HCT116 (cell line): ENCODE measurements around the gene HMCN2. TPM values are rescaled to one million over a fixed set of nuclear protein-coding genes. Genes with fewer than 3 reads are reported as not detected.

Experiments used
- ATAC-seq: fragments of 200-7000 bp; cut with Tn5 transposase; 2 replicates; pipeline ENCODE4 v1.9.1; 2020; ENCODE audit warnings: mild to moderate bottlenecking, moderate library complexity
- BruUV-seq: library from RNA; stranded (reverse); fragments of 400-500 nt; replicated peaks from 2 replicates; lab custom pipeline; 2021; lab: Mats Ljungman, UMichigan
- CTCF ChIA-PET: fragments of 300-600 bp; sonication (Branson Sonifier 250); formaldehyde crosslinking; loops from one replicate; lab custom pipeline; 2021; ENCODE audit warnings: antibody characterized with exemption; lab: Charles Lee
- POLR2A ChIA-PET: fragments of 300-600, 350-600 bp; sonication (Branson Sonifier 250); formaldehyde crosslinking; loops from one replicate; lab custom pipeline; 2021; ENCODE audit warnings: antibody characterized with exemption; lab: Charles Lee
- RAD21 ChIA-PET, 2 experiments: fragments of 300-600 bp; sonication (Branson Sonifier 250); formaldehyde crosslinking; loops; one replicate each; lab custom pipeline; 2023; ENCODE audit warnings: low total read pairs in 2 of 2; ENCODE audit not compliant: uncharacterized antibody in 2 of 2, unreplicated experiment in 2 of 2, low non-redundant PET in 1 of 2; lab: Charles Lee
- DNase-seq: peaks from one replicate; pipeline ENCODE4 v3.0.0-alpha.2; 2010; ENCODE audit warnings: low read depth, low spot score
- H2AFZ ChIP-seq: fragments of 200-600 bp; shearing (Covaris generic), sonication (generic); 2 replicates; pipeline ENCODE4 v1.6.1; 2017; ENCODE audit warnings: low read depth, mixed run types, mixed read lengths, antibody characterized with exemption, low read length; ENCODE audit not compliant: poor library complexity, severe bottlenecking
- H3K27ac ChIP-seq: 2 replicates; pipeline ENCODE4 v1.5.1; 2012; ENCODE audit warnings: low read depth, low read length
- H3K27me3 ChIP-seq: fragments of 200-600 bp; sonication (generic); 2 replicates; pipeline ENCODE4 v1.6.1; 2016; ENCODE audit warnings: mixed run types, low read length, mixed read lengths; ENCODE audit not compliant: insufficient read depth
- H3K36me3 ChIP-seq, 2 experiments: fragments of 200-500 bp in 1 of 2; fragments of 200-600 bp in 1 of 2; sonication (Bioruptor generic) in 1 of 2; sonication (generic) in 1 of 2; 2 replicates each; pipeline versions ENCODE4 v1.5.1 to v1.6.1; 2014 to 2016; ENCODE audit warnings: low read length in 2 of 2, inconsistent platforms in 1 of 2, mixed read lengths in 1 of 2, mixed run types in 1 of 2; ENCODE audit not compliant: insufficient read depth in 2 of 2, control insufficient read depth in 1 of 2
- H3K4me1 ChIP-seq, 2 experiments: fragments of 200-600 bp in 1 of 2; sonication (generic) in 1 of 2; 2 replicates each; pipeline versions ENCODE4 v1.5.1 to v1.6.1; 2012 to 2017; ENCODE audit warnings: low read length in 2 of 2, inconsistent platforms in 1 of 2, mild to moderate bottlenecking in 1 of 2, mixed read lengths in 1 of 2, mixed run types in 1 of 2, moderate library complexity in 1 of 2; ENCODE audit not compliant: insufficient read depth in 2 of 2, control insufficient read depth in 1 of 2
- H3K4me2 ChIP-seq: fragments of 200-600 bp; sonication (generic); 2 replicates; pipeline ENCODE4 v1.6.1; 2017; ENCODE audit warnings: mixed run types, low read length, mixed read lengths
- H3K4me3 ChIP-seq, 2 experiments: fragments of 200-600 bp in 1 of 2; sonication (generic) in 1 of 2; replicated peaks in 1 of 2; 2 replicates each; pipeline ENCODE4 v1.5.1; 2011 to 2016; ENCODE audit warnings: low read length in 2 of 2, control low read depth in 1 of 2, low read depth in 1 of 2, mild to moderate bottlenecking in 1 of 2, mixed read lengths in 1 of 2, mixed run types in 1 of 2
- H3K79me2 ChIP-seq: fragments of 200-600 bp; sonication (generic); 2 replicates; pipeline ENCODE4 v1.6.1; 2017; ENCODE audit warnings: mild to moderate bottlenecking, mixed run types, low read length, moderate library complexity, mixed read lengths; ENCODE audit not compliant: insufficient read depth
- H3K9ac ChIP-seq: fragments of 200-600 bp; sonication (generic); 2 replicates; pipeline ENCODE4 v1.6.1; 2016; ENCODE audit warnings: low read length, mixed read lengths
- H3K9me2 ChIP-seq: fragments of 200-600 bp; sonication (generic), shearing (Covaris generic); 2 replicates; pipeline ENCODE4 v1.6.1; 2017; ENCODE audit warnings: mixed run types, mild to moderate bottlenecking, moderate library complexity; ENCODE audit not compliant: insufficient read depth
- H3K9me3 ChIP-seq, 2 experiments: fragments of 200-500 bp in 1 of 2; fragments of 200-600 bp in 1 of 2; sonication (Bioruptor generic) in 1 of 2; sonication (generic) in 1 of 2; 2 replicates each; pipeline ENCODE4 v1.6.1; 2014 to 2017; ENCODE audit warnings: low read length in 2 of 2, mixed read lengths in 2 of 2, inconsistent platforms in 1 of 2, low read depth in 1 of 2, mild to moderate bottlenecking in 1 of 2, mixed run types in 1 of 2, moderate library complexity in 1 of 2; ENCODE audit not compliant: control insufficient read depth in 1 of 2, insufficient read depth in 1 of 2
- H4K20me1 ChIP-seq: fragments of 200-600 bp; sonication (generic), shearing (Covaris generic); 2 replicates; pipeline ENCODE4 v1.6.1; 2017; ENCODE audit warnings: mixed run types, mild to moderate bottlenecking, moderate library complexity; ENCODE audit not compliant: insufficient read depth
- CBX3 ChIP-seq: IDR thresholded peaks from 2 replicates; pipeline ENCODE4 v1.6.1; 2012; ENCODE audit warnings: low read depth
- EZH2 ChIP-seq: fragments of 200-600 bp; sonication (generic); IDR thresholded peaks from 2 replicates; pipeline ENCODE4 v1.6.1; 2017; ENCODE audit warnings: antibody characterized with exemption, mixed run types
- FOSL1 ChIP-seq: IDR thresholded peaks from 2 replicates; pipeline ENCODE4 v1.6.1; 2012; ENCODE audit warnings: low read depth
- JUND ChIP-seq: IDR thresholded peaks from 2 replicates; pipeline ENCODE4 v1.6.1; 2012
- RAD21 ChIP-seq: IDR thresholded peaks from 2 replicates; pipeline ENCODE4 v1.6.1; 2012; ENCODE audit warnings: low read depth, mild to moderate bottlenecking
- SIN3A ChIP-seq: IDR thresholded peaks from 2 replicates; pipeline ENCODE4 v1.6.1; 2012; ENCODE audit warnings: low read depth
- SRF ChIP-seq: IDR thresholded peaks from 2 replicates; pipeline ENCODE4 v1.6.1; 2012; ENCODE audit warnings: low read depth
- ZNF274 ChIP-seq: fragments of 200-500 bp; sonication (Bioruptor generic); IDR thresholded peaks from 2 replicates; pipeline ENCODE4 v1.6.1; 2014; ENCODE audit warnings: mild to moderate bottlenecking, low read depth, low read length, inconsistent platforms
- intact Hi-C: fragments of 100-400 bp; cut with micrococcal nuclease; formaldehyde crosslinking; loops from 2 replicates; pipeline ENCODE4 v1.10.0; 2022
- total RNA-seq: library from RNA; stranded (reverse); gene quantifications from one replicate; pipeline ENCODE4 v1.2.1, GENCODE V29; 2021; ENCODE audit not compliant: unreplicated experiment
- TF ChIP-seq, protein P1 (sequence below): IDR thresholded peaks from 2 replicates; pipeline ENCODE4 v1.6.1; 2012; ENCODE audit warnings: low read depth
- TF ChIP-seq, protein P2 (sequence below): IDR thresholded peaks from 2 replicates; pipeline ENCODE4 v1.6.1; 2012
- TF ChIP-seq, protein P3 (sequence below), 3 experiments: fragments of 200-600 bp in 1 of 3; sonication (generic) in 1 of 3; IDR thresholded peaks in 2 of 3; conservative IDR thresholded peaks in 1 of 3; 2 replicates each; pipeline ENCODE4 v1.5.1; 2012 to 2017; ENCODE audit warnings: low read depth in 2 of 3, low read length in 2 of 3, antibody characterized with exemption in 1 of 3, borderline replicate concordance in 1 of 3, control low read depth in 1 of 3, mild to moderate bottlenecking in 1 of 3, mixed read lengths in 1 of 3, mixed run types in 1 of 3, moderate library complexity in 1 of 3; ENCODE audit not compliant: insufficient read depth in 1 of 3

Gene HMCN2
- total RNA-seq, 1 experiment from 2014 or later = 0.22 TPM

DNA sequence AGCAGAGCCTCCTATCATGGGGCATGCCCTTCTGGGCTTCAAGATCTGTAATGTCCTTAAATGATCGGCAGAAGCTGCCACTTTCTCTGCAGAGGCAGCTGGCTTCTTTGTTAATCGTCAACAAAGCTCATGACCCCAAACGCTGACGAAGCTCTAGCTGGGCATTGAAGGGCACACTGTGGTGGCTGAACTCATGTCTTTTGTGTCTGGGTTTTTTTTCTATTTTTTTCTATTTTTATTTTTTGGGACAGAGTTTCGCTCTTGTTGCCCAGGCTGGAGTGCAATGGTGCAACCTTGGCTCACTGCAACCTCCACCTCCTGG, 114.0 kb downstream of the HMCN2 start:
- Histone ChIP-seq H3K79me2 (no peaks in the 10 kb centered on the region), H2AFZ (no peak overlapping the region), H3K9ac (no peak overlapping the region), H4K20me1 (no peaks in the 10 kb centered on the region), H3K4me2 (no peak overlapping the region), H3K27me3 (no peaks in the 10 kb centered on the region), H3K4me1 (no peaks in the 10 kb centered on the region), H3K36me3 (no peaks in the 10 kb centered on the region), H3K4me3 (no peak overlapping the region), H3K27ac (no peak overlapping the region), H3K9me2 (no peaks in the 10 kb centered on the region), H3K9me3 (no peaks in the 10 kb centered on the region)
- POLR2A ChIA-PET = no interaction called here
- intact Hi-C loops = no loop called here
- RAD21 ChIA-PET = no interaction called here
- CTCF ChIA-PET = no interaction called here
- ATAC-seq (no peak), DNase-seq (no peak)
- TF ChIP-seq, protein P1, sequence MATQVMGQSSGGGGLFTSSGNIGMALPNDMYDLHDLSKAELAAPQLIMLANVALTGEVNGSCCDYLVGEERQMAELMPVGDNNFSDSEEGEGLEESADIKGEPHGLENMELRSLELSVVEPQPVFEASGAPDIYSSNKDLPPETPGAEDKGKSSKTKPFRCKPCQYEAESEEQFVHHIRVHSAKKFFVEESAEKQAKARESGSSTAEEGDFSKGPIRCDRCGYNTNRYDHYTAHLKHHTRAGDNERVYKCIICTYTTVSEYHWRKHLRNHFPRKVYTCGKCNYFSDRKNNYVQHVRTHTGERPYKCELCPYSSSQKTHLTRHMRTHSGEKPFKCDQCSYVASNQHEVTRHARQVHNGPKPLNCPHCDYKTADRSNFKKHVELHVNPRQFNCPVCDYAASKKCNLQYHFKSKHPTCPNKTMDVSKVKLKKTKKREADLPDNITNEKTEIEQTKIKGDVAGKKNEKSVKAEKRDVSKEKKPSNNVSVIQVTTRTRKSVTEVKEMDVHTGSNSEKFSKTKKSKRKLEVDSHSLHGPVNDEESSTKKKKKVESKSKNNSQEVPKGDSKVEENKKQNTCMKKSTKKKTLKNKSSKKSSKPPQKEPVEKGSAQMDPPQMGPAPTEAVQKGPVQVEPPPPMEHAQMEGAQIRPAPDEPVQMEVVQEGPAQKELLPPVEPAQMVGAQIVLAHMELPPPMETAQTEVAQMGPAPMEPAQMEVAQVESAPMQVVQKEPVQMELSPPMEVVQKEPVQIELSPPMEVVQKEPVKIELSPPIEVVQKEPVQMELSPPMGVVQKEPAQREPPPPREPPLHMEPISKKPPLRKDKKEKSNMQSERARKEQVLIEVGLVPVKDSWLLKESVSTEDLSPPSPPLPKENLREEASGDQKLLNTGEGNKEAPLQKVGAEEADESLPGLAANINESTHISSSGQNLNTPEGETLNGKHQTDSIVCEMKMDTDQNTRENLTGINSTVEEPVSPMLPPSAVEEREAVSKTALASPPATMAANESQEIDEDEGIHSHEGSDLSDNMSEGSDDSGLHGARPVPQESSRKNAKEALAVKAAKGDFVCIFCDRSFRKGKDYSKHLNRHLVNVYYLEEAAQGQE = no peak
- TF ChIP-seq JUND (no peak), ZNF274 (no peak), SRF (no peak), CBX3 (no peak), SIN3A (no peak), FOSL1 (no peak), EZH2 (no peak), RAD21 (no peak)
- TF ChIP-seq, protein P2, sequence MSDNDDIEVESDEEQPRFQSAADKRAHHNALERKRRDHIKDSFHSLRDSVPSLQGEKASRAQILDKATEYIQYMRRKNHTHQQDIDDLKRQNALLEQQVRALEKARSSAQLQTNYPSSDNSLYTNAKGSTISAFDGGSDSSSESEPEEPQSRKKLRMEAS = no peak
- TF ChIP-seq, protein P3, sequence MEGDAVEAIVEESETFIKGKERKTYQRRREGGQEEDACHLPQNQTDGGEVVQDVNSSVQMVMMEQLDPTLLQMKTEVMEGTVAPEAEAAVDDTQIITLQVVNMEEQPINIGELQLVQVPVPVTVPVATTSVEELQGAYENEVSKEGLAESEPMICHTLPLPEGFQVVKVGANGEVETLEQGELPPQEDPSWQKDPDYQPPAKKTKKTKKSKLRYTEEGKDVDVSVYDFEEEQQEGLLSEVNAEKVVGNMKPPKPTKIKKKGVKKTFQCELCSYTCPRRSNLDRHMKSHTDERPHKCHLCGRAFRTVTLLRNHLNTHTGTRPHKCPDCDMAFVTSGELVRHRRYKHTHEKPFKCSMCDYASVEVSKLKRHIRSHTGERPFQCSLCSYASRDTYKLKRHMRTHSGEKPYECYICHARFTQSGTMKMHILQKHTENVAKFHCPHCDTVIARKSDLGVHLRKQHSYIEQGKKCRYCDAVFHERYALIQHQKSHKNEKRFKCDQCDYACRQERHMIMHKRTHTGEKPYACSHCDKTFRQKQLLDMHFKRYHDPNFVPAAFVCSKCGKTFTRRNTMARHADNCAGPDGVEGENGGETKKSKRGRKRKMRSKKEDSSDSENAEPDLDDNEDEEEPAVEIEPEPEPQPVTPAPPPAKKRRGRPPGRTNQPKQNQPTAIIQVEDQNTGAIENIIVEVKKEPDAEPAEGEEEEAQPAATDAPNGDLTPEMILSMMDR (IDR thresholded peaks at IDR 0.05 in 2 of 3, conservative IDR thresholded peaks at IDR 0.05 in 1 of 3; ENCODE audit: borderline replicate concordance in 1 of 3, insufficient read depth in 1 of 3, low read depth in 2 of 3, low read length in 2 of 3) = no peak
- no TSS peak for BruUV-seq
